Type B pancreatic cell (in vitro differentiated cells): ENCODE measurements around the gene NOS2. TPM values are rescaled to one million over a fixed set of nuclear protein-coding genes. Genes with fewer than 3 reads are reported as not detected.

Source experiments
- DNase-seq: peaks from one replicate; pipeline ENCODE4 v3.0.0; 2021; ENCODE audit warnings: mixed read lengths; ENCODE audit not compliant: unreplicated experiment; ENCODE audit errors: extremely low spot score
- H3K27ac Mint-ChIP-seq: 2 replicates; pipeline ENCODE4 v1.8.0; 2021; ENCODE audit warnings: mild to moderate bottlenecking, mixed read lengths
- H3K27me3 Mint-ChIP-seq: 2 replicates; pipeline ENCODE4 v1.8.0; 2021; ENCODE audit warnings: mixed read lengths
- H3K36me3 Mint-ChIP-seq: 2 replicates; pipeline ENCODE4 v1.8.0; 2021; ENCODE audit warnings: mixed read lengths
- H3K4me1 Mint-ChIP-seq: one replicate; pipeline ENCODE4 v1.8.0; 2021; ENCODE audit warnings: mixed read lengths; ENCODE audit not compliant: unreplicated experiment
- H3K4me3 Mint-ChIP-seq: 2 replicates; pipeline ENCODE4 v1.8.0; 2021; ENCODE audit warnings: mild to moderate bottlenecking, mixed read lengths
- H3K9me3 Mint-ChIP-seq: 2 replicates; pipeline ENCODE4 v1.8.0; 2021; ENCODE audit warnings: mixed read lengths
- total RNA-seq: library from RNA; stranded (reverse); gene quantifications from 2 replicates; pipeline ENCODE4 v1.2.1, GENCODE V29; 2021; ENCODE audit warnings: low replicate concordance
- TF ChIP-seq, protein P1 (sequence below): fragments of 200-600 bp; sonication (generic); conservative IDR thresholded peaks from 2 replicates; pipeline ENCODE4 v1.5.0; 2021; ENCODE audit warnings: antibody characterized with exemption, mild to moderate bottlenecking

Gene NOS2
- total RNA-seq, 1 donor from 2014 or later: 1.1 TPM

GRCh38 chr17:27770877-27771276 lies 29.5 kb downstream of the NOS2 start:
- Mint-ChIP-seq H3K27ac (no peak overlapping the region), H3K4me3 (no peak overlapping the region), H3K9me3 (no peaks in the 10 kb centered on the region), H3K27me3 (no peaks in the 10 kb centered on the region), H3K4me1 (no peaks in the 10 kb centered on the region), H3K36me3 (no peaks in the 10 kb centered on the region)
- no peak for DNase-seq
- TF ChIP-seq, protein P1, sequence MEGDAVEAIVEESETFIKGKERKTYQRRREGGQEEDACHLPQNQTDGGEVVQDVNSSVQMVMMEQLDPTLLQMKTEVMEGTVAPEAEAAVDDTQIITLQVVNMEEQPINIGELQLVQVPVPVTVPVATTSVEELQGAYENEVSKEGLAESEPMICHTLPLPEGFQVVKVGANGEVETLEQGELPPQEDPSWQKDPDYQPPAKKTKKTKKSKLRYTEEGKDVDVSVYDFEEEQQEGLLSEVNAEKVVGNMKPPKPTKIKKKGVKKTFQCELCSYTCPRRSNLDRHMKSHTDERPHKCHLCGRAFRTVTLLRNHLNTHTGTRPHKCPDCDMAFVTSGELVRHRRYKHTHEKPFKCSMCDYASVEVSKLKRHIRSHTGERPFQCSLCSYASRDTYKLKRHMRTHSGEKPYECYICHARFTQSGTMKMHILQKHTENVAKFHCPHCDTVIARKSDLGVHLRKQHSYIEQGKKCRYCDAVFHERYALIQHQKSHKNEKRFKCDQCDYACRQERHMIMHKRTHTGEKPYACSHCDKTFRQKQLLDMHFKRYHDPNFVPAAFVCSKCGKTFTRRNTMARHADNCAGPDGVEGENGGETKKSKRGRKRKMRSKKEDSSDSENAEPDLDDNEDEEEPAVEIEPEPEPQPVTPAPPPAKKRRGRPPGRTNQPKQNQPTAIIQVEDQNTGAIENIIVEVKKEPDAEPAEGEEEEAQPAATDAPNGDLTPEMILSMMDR: no peak

DNA sequence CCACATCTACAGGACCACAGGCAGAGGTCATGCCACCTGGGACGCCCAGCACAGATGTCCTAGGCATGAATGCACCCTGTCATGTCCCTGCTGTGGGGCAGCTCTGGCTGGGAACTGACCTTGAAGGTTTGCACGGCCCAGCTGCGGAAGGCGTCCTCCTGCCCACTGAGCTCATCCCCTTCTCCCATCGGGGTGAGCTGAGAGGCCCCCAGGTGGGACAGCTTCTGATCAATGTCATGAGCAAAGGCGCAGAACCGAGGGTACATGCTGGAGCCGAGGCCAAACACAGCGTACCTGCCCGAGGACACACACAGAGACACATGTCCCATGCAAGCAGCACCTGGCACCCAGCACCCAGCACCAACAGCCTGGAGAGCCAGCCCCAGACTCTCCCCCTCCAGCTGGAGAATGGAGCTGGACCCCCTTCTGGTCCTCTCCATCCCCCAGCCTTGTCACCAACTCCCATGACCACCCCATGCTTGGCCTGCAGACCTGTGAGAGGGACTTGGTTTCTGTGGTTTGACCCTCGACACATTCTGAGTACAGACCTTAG lies 31.4 kb downstream of the NOS2 start:
- no peaks in the 10 kb centered on the region for H3K9me3 Mint-ChIP-seq
- no peak overlapping the region for H3K4me3 Mint-ChIP-seq
- no peaks in the 10 kb centered on the region for H3K4me1 Mint-ChIP-seq
- DNase-seq: no peak
- no peak overlapping the region for H3K27ac Mint-ChIP-seq
- TF ChIP-seq, protein P1: no peak
- no peaks in the 10 kb centered on the region for H3K36me3 Mint-ChIP-seq
- H3K27me3 Mint-ChIP-seq: no peaks in the 10 kb centered on the region

DNA sequence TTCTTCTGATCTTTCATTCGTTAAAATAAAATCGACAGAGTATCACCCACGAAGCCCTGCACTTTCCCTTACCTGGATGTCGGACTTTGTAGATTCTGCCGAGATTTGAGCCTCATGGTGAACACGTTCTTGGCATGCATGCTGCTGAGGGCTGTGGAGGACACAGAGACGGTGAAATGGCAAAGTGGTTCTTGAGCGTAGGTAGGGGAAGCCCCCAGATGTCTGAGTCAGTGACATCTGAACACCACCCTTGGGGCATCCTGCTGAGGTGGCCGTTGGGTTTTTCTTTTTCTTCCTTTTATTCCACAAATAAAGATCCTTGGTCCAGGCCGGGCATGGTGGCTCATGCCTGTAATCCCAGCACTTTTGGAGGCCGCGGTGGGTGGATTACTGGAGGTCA lies 33.9 kb downstream of the NOS2 start:
- Mint-ChIP-seq H3K27me3 (peaks cover 4% of the 10 kb centered on the region), H3K27ac (no peak overlapping the region), H3K4me3 (no peak overlapping the region), H3K36me3 (no peaks in the 10 kb centered on the region), H3K9me3 (no peaks in the 10 kb centered on the region), H3K4me1 (no peaks in the 10 kb centered on the region)
- DNase-seq: no peak
- TF ChIP-seq, protein P1: no peak

GRCh38 chr17:27765353-27765752 lies 35.0 kb downstream of the NOS2 start:
- no peak overlapping the region for H3K4me3 Mint-ChIP-seq
- H3K36me3 Mint-ChIP-seq: no peaks in the 10 kb centered on the region
- no peaks in the 10 kb centered on the region for H3K9me3 Mint-ChIP-seq
- no peak overlapping the region for H3K27ac Mint-ChIP-seq
- H3K27me3 Mint-ChIP-seq: peaks cover 4% of the 10 kb centered on the region
- TF ChIP-seq, protein P1: no peak
- DNase-seq: no peak
- no peaks in the 10 kb centered on the region for H3K4me1 Mint-ChIP-seq

DNA sequence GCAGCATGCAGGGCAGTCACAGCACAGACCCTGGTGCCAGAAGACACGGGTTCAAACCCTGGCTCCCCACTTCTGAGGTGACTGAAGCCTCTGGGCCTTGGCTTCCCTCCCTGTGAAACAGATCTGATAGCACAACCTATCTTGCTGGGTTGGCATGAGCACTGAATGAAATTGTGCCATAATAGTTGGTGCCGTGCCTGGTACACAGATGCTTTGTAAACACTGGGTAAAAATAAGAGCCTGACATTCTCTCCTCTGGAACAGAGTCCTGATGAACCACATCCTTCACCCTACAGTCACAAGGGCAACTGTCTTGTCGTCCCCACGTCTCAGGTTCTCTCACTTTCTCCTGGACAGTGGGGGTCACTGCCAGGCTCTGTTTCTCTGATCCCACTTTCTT lies 35.7 kb downstream of the NOS2 start:
- H3K36me3 Mint-ChIP-seq: no peaks in the 10 kb centered on the region

More for the DNA sequence above, 35.7 kb downstream of the NOS2 start:
- H3K9me3 Mint-ChIP-seq: no peaks in the 10 kb centered on the region
- H3K27me3 Mint-ChIP-seq: peaks cover 4% of the 10 kb centered on the region
- H3K27ac Mint-ChIP-seq: no peak overlapping the region
- no peak overlapping the region for H3K4me3 Mint-ChIP-seq
- H3K4me1 Mint-ChIP-seq: no peaks in the 10 kb centered on the region
- no peak for DNase-seq
- TF ChIP-seq, protein P1: no peak
